Activated CD4-positive, alpha-beta T cell treated with anti-CD3 and anti-CD28 coated beads, Interleukin-2, Interleukin-6, amounts not matched to agents 100 ng/mL and 50 ng/mL, durations not matched to agents 16 hours and 8 hours (primary cell): ENCODE measurements around the gene WDR36.

ENCODE experiments used
- DNase-seq: peaks from one replicate; pipeline ENCODE4 v3.0.0-alpha.2; 2020

The WDR36 gene

DNA sequence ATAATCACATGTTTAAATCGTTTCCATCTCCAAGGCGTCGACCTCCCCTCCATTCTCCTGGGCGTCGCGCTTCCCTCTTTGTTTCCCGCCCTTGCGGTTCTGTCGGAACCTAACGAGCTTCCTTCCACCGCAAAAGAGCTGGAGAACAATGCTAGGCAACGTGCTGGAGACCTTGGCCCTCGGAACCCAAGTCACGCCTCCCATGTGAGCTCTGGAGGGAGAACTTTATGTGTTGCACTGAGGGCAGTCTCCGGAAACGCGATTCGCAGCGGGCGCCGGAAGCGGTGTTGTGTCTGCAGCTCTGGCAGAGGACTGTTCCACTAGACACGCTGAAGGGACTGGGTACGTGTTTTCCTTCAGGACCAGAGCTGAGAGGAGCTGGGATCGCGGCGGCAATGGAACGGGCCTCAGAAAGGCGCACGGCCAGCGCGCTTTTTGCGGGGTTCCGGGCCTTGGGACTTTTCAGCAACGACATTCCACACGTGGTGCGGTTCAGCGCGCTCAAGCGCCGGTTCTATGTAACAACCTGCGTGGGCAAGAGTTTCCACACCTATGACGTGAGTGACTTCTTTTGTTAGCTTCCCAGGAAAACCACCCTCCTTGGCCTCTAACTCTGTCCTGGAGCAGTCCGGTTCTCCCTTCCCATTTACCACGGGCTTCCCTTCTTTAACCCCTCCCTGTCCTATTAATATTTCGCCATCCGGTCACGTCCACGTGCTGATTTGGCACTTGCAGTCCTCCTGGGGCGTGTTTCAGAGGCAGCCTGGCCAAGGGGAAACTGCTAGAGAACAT lies at the start of gene WDR36:
TSS of gene WDR36 (plus strand) at position 287 of the 792 bp plus-strand sequence. CDS start at position 396, 109 bp downstream.
- peak; percentile 95 for DNase-seq

DNA sequence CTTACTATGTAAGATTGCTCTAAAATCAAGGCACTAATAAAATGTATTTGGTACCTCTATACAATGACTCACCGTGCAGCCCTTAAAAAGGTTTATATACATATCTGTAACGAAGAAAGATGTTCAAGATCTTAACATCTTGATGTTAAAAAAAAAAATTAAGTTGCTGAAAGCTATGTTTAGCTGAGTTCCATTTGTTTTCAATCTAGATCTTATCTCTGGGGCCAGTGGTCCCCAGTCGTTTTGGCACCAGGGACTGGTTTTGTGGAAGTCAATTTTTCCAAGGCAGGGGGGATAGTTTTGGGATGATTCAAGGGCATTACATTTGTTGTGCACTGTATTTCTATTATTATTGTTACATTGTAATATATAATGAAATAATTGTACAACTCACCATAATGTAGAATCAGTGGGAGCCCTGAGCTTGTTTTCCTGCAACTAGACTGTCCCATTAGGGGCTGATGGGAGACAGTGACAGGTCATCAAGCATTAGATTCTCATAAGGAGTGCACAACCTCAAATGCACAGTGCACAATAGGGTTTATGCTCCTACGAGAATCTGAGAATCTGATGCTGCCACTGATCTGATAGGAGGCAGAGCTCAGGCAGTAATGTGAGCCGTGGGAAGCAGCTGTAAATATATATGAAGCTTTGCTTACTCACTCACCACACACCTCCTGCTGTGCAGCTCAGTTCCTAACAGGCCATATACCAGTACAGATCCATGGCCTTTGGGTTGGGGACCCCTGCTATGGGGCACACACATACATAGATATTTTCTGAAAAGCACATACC lies 48.2 kb upstream of the WDR36 start:
- DNase-seq: no peak

DNA sequence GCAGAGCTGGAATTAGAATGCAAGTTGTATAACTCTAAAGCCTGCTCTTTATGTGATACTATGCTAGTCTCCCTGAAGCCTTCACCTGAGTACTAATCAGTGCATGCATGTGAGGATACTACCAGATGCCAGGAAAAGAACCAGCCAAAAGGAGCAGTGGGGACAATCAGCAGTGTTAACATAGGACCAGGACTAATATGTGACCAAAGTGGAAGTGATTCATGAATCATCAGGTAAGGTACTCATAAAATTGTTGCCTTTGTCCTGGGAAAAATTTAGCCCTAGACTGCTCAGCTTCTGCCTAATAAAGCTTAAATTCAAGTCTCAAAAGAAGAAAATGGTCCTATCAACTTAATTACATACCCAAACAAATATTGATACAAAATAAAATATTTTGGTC lies 34.1 kb upstream of the WDR36 start:
- DNase-seq: no peak

DNA sequence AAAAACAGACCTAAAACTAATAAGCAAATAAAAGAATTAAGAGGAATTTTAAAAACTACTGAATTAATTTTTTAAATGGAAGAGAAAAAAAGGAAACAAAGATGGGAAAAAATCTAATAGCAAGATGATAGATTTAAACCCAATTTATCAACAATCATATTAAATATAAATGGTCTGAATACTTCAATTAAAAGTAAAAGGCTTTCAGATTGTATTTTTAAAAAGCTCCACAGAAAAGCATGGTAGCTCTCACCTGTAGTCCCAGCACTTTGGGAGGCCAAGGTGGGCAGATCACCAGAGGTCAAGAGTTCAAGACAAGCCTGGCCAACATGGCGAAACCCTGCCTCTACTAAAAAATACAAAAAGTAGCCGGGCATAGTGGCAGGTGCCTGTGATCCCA lies 32.0 kb upstream of the WDR36 start:
- DNase-seq: no peak

DNA sequence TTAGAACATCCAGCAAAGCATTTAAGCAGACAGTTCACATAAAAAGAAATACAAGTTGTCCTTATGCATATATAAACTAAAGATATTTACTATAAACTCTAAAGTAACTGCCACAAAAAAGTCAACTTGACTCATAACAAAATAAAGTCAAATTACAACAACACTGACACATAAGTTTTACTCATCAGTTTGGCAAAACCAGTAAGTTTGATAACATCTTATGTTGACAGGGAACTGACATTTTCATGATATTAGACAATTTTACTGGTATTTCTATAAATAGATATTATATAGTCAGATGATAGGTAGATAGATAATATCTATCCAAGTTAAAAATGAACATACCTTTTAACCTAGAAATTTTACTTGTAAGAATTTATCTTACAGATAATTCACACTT lies 30.5 kb upstream of the WDR36 start:
- DNase-seq: no peak

DNA sequence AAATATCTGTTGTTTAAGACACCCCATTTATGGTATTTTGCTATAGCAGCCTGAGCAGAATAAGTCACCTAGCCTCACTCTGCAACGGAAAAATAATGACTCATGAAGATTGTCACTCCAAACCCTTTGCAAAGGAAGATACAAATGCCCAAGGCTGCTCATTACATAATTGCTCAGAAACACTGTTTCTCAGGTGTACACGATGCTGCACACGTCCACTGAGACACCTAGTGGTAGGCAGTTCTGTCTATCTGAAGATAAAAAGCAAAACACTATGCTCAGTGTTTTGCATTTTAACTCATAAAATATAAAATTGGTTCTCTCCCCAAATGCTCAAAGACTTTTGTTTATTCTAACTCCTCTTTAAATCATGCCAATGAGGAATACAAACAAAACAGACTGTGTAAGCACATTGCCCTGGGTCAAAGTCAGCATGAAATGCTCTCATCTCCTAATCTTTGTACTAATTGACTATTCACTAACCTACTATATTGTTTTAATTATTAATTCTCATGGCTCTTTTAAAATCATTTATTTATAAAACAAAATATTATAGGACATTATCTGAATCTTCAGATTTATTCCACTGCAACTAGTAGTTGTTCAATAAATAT lies 28.3 kb upstream of the WDR36 start:
- DNase-seq: peak; percentile 8

DNA sequence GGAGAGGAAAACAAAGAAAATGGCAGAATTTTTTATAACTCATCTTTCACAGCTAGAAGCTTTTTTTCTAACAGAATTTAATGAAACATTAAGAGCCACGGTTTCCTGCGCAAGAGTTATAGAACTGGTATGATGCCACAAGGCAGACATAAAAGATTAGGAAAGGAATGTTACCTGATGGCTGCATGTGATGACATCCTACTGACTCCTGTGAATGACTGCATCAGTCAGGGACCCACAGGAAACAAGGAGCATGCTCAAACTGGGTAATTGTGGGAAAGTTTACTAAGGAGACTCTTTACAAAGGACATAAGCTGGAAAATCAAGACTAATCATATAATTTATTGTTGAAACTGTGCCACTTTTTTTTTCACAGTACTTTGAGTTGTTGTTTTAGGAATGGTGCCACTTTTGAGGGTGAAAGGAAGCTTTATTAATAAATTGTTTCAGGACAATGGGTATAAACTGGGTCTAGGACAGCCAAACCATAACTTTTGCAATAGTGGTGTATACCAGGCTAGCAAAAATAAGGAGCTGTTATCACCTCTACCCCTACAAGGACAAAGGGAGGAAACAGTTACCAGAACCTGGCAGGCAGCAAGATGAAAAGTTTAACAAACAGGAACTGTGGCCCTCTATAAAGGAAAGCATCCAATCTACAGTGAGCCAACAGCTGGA lies 25.7 kb upstream of the WDR36 start:
- no peak for DNase-seq

DNA sequence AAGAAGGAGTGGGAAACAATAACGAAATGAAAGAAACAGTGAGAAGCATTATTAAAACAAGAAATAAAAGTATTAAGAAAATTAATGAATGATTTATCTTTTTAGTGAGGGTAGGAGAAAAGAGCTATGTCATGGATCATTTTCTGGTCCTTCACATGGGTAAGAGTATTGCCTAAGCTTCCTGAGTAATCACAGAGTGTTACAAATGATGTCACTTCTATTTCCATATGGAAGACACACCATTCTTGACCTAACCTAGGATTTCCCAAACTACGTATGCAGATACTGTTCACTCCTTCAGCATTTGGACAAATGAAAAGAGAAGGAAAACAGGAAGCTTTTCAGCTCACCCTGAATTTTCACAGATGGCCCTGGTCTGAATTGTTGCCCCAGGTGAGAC lies 23.9 kb upstream of the WDR36 start:
- no peak for DNase-seq

DNA sequence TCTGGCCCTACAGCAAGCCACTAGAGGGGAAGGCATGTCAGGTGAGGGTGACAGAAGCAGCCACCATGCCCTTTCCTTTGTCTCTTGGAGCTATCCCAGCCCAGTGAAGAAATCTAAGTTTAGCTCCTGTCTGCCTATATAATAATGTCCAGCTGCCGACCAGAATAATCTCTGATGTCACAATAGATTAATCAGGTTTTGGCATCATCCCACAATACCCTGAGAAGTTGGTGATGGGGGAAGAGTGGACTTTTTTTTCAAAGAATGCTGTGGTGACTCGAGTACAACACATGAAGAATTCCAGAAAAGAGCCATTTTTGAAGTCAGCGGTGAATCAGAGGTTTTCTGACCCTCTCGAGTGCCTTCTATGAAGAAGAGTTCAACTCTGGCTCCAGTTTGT lies 22.3 kb upstream of the WDR36 start:
- DNase-seq: no peak

DNA sequence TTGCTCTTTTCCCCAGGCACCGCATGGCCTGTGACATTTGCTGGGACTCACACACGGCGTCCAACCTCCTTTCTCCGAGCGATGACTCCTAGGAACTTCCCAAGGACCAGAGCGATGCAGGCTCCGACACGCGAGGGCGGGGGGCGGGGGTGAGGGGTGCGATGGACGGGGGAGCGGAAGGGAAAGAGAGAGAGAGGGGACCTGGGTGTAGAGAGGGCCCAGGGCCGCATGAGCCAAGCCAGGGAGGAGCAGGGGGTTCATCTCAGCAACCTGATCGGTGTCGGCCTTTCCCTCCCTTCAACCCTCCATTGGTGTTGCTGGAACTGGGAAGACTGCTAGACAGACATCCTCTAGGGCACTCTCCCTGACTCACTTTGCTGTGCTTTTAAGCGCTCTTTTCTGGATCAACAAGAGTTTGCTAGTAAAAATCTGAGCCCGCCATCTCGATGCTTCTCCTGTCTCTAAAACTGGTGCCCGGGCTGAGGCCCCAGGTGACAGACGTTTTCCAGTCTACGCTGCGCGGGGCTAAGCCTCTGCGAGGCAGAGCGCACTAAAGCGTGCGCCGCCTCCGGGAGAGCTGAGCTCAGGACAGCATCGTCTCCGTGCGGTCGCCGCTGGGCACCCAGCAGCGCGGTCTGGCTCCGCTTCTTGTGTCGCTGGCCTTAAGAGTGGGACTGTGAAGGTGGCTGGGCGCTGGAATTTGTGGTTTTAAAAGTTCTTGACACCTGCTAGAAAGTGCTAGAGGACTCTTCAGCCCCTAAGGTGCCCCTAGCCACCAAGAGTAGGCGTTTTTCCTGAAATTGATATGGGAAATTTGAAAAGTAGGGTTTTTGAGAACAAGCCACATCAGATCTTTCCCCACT lies 21.6 kb upstream of the WDR36 start:
- no peak for DNase-seq

DNA sequence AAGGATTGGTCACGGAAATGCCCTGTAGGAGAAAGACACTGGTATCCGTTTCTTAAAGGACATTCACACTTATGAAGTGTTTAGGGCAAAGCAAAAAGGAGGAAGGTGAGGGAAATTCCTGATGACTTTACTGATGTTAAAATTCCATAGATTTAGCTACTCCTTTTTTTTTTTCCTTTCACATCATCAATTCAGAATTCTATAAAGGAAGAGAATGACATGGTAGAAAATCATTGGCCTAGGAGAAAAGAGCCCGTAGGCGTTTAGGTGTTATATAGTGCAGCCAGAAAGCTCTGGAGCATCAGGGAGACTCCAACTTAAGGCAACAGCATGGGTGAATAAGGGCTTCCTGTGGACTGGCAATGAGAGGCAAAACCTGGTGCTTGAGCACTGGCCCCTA lies 20.7 kb upstream of the WDR36 start, which contains the start of gene TSLP:
TSS of gene TSLP (plus strand) at position 301 of the 400 bp plus-strand sequence. CDS start 178 bp downstream, outside the sequence.
- DNase-seq: no peak

DNA sequence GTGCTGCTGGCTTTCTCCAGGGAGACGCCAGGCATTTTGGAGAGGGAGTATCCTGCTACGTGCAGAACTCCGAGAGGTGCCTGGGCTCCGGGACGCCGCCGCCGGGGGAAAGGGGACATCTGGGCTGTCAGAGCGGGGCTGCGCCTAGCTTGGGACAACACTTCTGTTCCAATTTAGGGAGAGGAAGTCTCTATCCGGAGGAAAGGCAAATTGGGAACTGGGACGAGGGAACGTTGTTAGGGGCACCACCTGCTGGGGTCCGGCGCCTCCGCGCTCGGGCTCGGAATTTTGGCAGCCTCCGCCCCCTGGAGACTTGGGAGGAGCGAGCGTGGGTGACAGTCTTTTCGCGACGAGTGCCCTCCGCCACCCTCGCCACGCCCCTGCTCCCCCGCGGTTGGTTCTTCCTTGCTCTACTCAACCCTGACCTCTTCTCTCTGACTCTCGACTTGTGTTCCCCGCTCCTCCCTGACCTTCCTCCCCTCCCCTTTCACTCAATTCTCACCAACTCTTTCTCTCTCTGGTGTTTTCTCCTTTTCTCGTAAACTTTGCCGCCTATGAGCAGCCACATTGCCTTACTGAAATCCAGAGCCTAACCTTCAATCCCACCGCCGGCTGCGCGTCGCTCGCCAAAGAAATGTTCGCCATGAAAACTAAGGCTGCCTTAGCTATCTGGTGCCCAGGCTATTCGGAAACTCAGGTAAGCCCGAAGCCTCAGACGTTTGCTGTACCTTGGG lies 19.0 kb upstream of the WDR36 start:
- peak; percentile 65 for DNase-seq

DNA sequence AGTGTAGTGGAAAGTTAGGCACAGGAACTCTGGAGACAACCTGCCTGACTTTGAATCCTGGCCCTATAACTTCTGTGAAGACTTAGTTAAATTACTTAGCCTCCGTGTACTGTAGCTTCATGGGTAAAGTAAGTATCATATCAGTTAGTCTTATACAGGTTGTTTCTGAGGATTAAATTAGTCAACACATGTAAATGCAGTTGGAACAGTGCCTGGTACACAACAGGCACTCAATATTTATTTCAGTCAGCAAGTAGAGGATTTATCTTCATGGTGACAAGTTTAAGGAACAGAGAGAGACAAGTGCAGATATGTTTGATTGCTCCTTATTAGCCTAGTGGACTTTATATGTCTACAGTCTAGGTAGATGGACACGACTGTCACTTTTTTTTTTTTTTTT lies 17.9 kb upstream of the WDR36 start:
- DNase-seq: no peak

DNA sequence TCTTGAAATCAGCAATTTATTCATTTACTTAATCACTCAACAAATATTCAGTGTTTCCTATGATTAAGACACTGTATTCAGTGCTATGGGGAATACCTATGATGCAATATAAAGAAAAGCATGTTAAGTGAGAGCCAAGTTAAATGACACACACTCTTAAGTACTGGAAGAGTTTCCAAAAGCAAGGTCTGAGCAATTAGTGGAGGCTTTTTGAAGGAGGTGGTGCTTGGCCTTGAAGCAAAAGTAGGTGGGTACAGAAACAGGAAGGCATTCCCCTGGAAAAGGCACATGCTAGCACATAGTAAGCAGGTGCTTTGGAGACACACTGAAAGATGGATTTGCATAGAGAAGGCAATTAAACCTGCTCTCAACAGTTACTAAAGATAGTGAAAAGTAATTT lies 16.6 kb upstream of the WDR36 start:
- DNase-seq: no peak

DNA sequence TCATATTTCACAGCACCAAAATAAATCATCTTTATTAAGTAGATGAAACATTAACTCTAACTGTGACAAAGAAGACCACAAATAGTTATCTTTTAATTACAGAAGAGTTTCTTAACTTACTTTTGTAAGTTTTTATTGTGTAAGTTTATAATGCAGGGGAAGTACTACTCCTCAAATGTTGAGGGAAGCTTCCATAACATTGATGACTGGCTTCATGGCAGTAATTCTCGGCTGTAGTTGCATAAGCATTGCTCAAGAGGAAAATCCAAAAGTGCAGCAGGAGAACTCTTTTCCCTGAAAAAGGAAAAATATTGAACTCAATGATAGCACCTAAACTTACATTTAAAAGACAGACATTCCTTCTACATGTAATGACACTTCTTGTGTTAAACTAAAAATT lies 16.1 kb upstream of the WDR36 start:
- DNase-seq: no peak

DNA sequence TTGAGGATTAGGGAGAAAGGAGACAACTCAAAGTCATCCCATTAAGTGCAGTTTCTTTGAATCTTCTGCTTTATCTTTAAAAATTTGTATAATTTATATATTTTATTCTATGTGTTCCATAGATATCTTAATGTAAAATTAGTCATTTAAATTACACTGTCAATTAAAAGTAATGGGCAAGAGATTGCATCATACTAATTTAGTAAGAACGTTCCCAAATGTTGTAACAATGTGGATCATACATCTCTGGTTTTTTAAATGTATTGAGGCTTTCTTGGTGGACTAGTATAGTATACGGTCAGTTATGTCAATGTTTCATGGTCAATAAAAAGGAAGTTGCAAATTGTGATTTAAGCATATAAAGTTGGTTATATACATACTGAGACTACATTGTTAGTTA lies 14.5 kb upstream of the WDR36 start:
- no peak for DNase-seq

DNA sequence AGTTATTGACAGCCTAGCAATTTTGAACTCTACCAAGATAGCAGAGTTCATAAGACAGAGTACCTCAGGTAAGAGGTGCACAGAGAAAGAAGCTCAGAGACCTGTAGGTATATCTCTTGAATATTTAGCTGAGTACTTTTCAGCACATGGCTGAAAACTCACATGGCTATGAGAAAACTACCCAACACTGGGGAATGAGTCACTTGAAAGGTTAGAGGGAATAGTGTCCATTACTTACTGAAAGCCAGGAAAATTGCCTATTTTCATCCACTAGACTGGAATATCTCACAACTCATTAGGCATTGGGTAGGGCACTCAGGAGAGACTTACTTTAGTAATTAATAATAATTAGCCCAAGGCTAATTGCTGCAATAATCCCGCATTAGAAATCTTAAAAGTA lies 12.3 kb upstream of the WDR36 start:
- no peak for DNase-seq

DNA sequence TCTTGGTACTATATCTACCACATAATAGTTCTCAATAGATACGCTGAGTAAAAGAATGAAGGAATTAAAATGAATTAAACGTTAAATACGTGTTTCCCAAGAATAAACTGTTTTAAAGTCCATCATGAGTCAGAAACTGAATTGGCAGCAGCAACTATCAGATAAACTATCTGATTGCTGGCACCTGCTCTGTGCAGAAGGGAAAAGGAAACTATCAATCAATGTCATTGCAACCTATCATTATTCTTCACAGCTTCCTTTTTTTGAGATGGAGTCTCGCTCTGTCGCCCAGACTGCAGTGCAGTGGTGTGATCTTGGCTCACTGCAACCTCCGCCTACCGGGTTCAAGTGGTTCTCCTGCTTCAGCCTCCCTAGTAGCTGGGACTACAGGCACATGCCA lies 8.8 kb upstream of the WDR36 start:
- no peak for DNase-seq

DNA sequence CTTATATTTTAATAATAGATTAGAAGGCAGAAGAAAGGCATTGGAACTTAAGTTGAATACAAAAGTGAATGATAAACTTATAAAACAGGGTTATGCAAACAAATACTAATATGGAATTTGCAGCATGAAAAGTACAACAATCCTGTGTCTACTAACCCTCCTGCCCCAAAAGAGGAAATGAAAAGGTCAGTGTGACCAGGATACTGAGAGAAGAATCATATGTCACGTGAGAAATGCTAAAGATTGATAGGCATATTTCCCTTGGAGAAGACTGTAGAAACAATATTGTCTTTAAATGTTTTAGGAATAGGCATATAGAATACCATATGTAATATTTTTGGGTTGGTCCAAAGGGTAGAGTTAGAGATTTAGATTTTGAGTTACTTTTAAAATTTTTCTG lies 3.8 kb downstream of the WDR36 start:
- DNase-seq: no peak

DNA sequence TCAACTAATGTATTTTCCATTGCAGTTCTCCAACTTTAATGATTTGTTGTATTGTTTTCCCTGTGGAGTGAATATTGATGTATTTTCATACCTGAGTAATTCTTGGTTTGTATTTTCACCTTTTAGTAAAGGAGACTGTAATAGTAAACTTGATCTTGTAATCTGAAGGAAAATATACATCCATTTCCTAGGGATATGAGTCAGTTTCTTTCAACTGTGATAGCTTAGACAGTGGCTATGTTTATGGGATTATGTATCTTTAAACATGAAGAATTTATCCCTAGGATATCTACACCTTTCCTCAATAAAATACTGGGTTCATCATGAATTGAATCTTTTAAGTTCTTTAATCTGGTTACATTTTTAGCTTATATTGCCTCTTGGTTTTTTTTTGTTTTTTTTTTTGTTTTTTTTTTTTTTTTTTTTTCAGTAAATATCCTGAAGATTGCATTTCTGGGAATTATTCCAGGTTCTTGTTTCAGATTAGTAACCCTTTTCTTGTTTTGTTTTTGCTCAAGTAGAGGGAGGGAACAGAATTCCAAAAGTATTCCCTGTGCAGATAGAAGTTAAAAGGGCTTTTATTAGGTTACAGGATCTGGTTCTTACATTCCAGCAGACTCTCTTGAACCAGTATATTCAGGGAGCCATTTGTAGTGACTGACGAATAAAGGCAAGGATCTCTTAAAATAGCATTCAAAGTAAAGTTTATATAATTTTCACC lies 7.1 kb downstream of the WDR36 start:
- no peak for DNase-seq
